ENCODE results near the gene SGMS1.
"Not testable (repeated sequence)": the region's sequence is repeated elsewhere in the genome, so short reads cannot be mapped to it uniquely, and the experiment has no call there.

The SGMS1 gene

GRCh38 chr10:50623663-50624412 is at the start of gene SGMS1:
Gene SGMS1 (minus strand): TSS chr10:50623956. CDS start chr10:50344114, 279,842 bp downstream.
- TF ChIP-seq ZFX (IDR thresholded peaks at IDR 0.05; ENCODE audit: borderline replicate concordance), result no peak
- no peak for TF ChIP-seq CTCF (IDR thresholded peaks at IDR 0.05)

GRCh38 chr10:50672152-50672551 is 48.4 kb upstream of the SGMS1 start:
- H3K27ac ChIP-seq, result not testable (repeated sequence)

More at GRCh38 chr10:50623663-50624412, at the start of gene SGMS1:
- H3K27ac ChIP-seq, result peak within 1 kb of the TSS; percentile 95

GRCh38 chr10:50671645-50672044 is 47.9 kb upstream of the SGMS1 start:
- H3K27ac ChIP-seq, result not testable (repeated sequence)

- not testable (repeated sequence) for H3K27ac ChIP-seq
These were observed 46.2 kb upstream of the SGMS1 start for GRCh38 chr10:50669957-50670356.

- not testable (repeated sequence) for H3K27ac ChIP-seq
These were observed 43.6 kb upstream of the SGMS1 start for GRCh38 chr10:50667353-50667752.

- not testable (repeated sequence) for H3K27ac ChIP-seq
These were observed 38.7 kb upstream of the SGMS1 start for GRCh38 chr10:50662420-50662819.

- not testable (repeated sequence) for H3K27ac ChIP-seq
These were observed 37.8 kb upstream of the SGMS1 start for GRCh38 chr10:50661563-50661962.

GRCh38 chr10:50659865-50660730 is 36.3 kb upstream of the SGMS1 start:
- TF ChIP-seq CTCF (IDR thresholded peaks at IDR 0.05), result peak; percentile 45
- not testable (repeated sequence) for H3K27ac ChIP-seq

- H3K27ac ChIP-seq, result not testable (repeated sequence)
These were observed 35.5 kb upstream of the SGMS1 start for GRCh38 chr10:50659016-50659864.

GRCh38 chr10:50658165-50658564 is 34.4 kb upstream of the SGMS1 start:
- no peak overlapping the region for H3K27ac ChIP-seq
- TF ChIP-seq CTCF (IDR thresholded peaks at IDR 0.05) (no peak), ZFX (IDR thresholded peaks at IDR 0.05; ENCODE audit: borderline replicate concordance) (no peak)

- H3K27ac ChIP-seq, result no peak overlapping the region
- TF ChIP-seq ZFX (IDR thresholded peaks at IDR 0.05; ENCODE audit: borderline replicate concordance), result no peak
- no peak for TF ChIP-seq CTCF (IDR thresholded peaks at IDR 0.05)
These were observed 30.0 kb upstream of the SGMS1 start for GRCh38 chr10:50653758-50654157.
